ENCODE data around the gene KLF3.

DNA sequence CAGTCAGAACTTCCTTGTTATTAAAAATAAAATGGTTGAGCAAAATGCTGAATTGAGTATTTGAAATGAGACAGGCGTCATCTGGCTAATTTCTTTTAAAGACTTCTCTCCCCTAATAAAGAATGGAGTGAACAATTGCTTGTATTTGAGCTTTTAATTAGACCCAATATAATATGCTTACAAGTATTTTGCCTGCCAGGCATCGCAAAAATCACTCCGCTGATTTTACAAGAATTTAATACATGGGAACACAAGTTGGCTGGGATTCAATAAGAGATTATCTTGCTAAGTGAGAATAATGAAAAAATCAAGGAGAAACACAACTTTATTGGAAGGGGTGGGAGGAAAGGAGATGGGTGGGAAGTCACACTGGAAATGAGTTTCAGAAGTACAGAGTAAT, 52.3 kb downstream of the KLF3 start:
- TF ChIP-seq, protein P1, sequence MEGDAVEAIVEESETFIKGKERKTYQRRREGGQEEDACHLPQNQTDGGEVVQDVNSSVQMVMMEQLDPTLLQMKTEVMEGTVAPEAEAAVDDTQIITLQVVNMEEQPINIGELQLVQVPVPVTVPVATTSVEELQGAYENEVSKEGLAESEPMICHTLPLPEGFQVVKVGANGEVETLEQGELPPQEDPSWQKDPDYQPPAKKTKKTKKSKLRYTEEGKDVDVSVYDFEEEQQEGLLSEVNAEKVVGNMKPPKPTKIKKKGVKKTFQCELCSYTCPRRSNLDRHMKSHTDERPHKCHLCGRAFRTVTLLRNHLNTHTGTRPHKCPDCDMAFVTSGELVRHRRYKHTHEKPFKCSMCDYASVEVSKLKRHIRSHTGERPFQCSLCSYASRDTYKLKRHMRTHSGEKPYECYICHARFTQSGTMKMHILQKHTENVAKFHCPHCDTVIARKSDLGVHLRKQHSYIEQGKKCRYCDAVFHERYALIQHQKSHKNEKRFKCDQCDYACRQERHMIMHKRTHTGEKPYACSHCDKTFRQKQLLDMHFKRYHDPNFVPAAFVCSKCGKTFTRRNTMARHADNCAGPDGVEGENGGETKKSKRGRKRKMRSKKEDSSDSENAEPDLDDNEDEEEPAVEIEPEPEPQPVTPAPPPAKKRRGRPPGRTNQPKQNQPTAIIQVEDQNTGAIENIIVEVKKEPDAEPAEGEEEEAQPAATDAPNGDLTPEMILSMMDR (IDR thresholded peaks at IDR 0.05) = no peak
- TF ChIP-seq POLR2A (IDR thresholded peaks at IDR 0.05) (no peak), POLR2AphosphoS5 (IDR thresholded peaks at IDR 0.05) (no peak)
